GM12892 (cell line): ENCODE results near the gene KCNA2.

Experiments used
- DNase-seq: peaks from one replicate; pipeline ENCODE4 v3.0.0; 2011; ENCODE audit not compliant: insufficient read length
- FAIRE-seq: peaks from 2 replicates; lab custom pipeline; 2011; peaks lifted over from hg19 to GRCh38; lab: Jason Lieb, UNC
- POLR2A ChIP-seq: IDR thresholded peaks from 2 replicates; pipeline ENCODE4 v1.6.1; 2011; ENCODE audit warnings: low read depth, low read length, control low read depth
- POLR2AphosphoS5 ChIP-seq: IDR thresholded peaks from 2 replicates; pipeline ENCODE4 v1.6.1; 2011; ENCODE audit warnings: low read depth, low read length, control low read depth
- TAF1 ChIP-seq: IDR thresholded peaks from 2 replicates; pipeline ENCODE4 v1.6.1; 2011; ENCODE audit warnings: low read depth, mild to moderate bottlenecking, control low read depth, low read length, borderline replicate concordance

KCNA2 gene

DNA sequence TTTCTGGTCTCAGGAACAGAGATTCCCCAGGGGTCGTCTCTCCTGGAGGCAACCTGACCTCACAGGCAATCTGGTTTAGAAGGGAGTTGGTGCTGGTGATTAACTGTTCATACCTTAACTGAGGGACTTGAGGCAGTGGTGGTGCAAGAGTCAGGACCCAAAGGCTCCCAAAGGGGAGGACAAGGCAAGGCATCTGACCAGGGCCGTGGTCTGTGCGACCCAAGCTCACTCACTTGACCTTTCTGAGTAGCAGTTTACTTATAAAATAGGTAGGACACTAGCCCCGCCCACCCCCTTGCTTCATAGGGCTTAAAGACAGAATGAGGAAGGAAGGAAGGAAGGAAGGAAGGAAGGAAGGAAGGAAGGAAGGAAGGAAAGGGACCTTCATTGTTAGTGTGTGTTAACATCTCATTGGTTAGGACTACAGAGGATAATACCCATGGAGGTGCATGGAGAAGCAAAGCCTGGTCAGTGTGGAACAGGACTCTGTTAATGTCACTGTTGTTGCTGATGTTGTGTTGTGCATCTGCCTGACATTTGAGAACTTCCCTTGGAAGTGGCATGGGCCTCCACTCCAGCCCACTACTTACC is 4.6 kb upstream of the KCNA2 start:
- TF ChIP-seq POLR2AphosphoS5 = no peak
- no peak for TF ChIP-seq TAF1
- FAIRE-seq = no peak

DNA sequence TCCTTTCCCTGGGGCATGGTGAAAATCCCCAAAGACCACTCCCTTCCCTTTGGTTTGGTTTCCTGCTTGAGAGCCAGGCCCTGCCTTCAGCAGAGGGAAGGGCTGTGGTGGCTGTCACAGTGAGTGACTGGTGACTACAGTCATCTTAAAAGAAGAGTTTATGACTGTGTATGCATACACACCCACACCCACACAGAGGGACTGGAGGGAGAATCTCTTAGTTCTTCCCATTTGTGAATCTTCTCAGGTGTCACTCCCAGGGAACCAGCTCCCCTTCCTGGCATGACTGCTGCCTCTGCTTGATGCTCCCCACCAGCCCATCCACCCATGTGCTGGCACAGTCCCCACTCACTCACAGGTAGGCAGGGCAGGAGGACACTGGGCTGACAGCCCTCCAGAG is 3.9 kb upstream of the KCNA2 start:
- no peak for FAIRE-seq

More for the DNA sequence above, 4.6 kb upstream of the KCNA2 start:
- DNase-seq = no peak

DNA sequence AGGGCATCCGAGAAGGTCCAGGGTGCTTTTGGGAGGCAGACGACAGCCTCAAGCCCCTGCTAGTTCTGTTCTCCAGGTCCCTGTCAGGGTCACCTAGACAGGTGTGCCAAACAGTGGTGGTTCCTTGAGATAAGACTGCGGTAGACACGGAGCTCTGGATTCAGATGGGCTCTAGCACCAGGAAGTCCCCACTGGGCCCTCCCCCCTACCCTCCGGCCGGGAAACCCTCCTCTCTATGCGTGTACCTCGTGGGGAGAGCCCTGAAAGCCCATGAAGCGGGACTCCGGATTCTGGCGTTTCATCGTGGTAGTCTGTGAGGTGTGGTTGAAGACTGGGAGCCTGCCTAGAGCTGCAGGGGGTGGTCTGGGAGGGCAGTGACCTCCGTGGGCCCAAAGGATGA is 2.1 kb upstream of the KCNA2 start:
- no peak for FAIRE-seq
- no peak for TF ChIP-seq POLR2A
- TF ChIP-seq TAF1 = no peak
- no peak for TF ChIP-seq POLR2AphosphoS5
- no peak for DNase-seq

More for the DNA sequence above, 3.9 kb upstream of the KCNA2 start:
- TF ChIP-seq POLR2AphosphoS5 = no peak
- TF ChIP-seq POLR2A = no peak
- TF ChIP-seq TAF1 = no peak
- no peak for DNase-seq

DNA sequence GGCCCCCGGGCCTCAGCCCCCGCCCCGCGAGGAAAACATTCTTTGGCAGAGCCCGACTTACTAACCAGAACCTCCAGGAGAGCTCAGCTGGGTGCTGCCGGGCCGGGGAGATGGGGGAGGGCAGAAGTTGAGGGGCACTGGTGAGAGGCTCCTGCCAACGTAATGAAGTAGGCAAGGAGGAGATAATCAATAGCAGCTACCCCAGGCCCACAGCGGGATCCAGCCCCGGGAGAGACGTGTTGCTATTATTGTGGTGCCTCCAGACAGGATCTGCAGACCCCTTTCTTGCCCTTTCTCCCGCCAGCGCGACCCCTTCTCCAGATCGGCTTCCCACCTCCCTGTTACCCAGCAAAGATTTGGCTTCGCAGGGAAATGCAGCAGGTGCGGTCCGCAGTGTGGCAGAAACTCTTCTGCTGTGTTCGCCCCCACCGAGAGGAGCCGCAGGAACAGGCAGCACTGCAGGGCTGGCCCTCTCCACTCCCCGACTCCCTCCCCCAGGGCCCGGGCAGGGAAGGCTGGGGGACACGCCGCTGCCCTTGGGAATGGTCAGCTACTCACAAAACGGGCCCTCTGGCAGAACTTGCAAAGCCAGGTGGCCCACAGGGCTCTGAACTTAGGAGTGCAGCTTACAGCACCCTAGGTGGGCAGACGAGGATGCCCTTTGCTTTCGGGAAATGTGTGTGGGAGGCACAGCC is 1.5 kb upstream of the KCNA2 start:
- no peak for DNase-seq
- no peak for FAIRE-seq

DNA sequence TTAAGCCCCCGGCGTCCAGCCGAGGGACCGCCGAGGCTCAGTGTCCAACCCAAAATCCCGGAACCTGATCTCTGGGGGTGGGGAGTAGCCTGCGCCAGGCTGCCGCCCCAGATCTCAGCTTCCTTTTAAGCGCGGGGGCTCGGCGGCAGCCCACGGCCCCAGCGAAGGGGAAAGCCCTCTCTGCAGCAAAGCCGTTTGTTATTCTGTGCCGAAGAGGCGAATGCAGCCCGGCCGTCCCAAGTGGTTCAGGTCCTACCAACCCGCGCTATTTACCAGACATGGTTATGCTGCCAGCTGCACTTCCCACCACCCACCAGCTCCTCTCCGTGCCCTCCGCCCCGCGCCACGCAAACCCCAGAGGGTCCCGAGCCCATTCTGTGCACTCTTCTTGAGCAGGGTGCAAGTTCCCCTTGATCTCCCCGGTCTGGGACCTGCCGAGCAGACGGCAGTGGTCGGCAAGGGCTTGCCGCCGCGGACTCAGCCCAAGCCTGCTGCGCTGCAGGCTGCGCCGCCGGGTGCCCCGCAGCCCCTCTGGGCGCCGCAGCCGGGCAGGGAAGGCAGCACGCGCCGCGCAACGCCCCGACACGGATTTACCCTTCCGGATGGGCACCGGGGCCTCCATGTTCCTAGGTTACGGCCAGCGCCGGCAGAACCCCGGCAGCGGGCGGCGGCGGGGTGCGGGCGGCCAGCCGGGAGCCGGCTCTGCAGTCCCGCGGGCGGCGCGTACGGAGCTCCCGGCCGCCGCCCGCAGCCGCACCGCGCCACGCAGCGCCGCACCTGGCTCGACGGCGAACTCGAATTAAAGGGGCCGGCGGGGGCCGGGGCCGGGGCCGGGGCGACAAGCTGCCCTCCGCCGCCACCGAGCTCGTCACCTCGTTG is 738 bp upstream of the KCNA2 start:
- TF ChIP-seq POLR2A (no peak), TAF1 (no peak)
- DNase-seq (no peak), FAIRE-seq (no peak)

More for the DNA sequence above, 1.5 kb upstream of the KCNA2 start:
- TF ChIP-seq TAF1 (no peak), POLR2AphosphoS5 (no peak), POLR2A (no peak)

DNA sequence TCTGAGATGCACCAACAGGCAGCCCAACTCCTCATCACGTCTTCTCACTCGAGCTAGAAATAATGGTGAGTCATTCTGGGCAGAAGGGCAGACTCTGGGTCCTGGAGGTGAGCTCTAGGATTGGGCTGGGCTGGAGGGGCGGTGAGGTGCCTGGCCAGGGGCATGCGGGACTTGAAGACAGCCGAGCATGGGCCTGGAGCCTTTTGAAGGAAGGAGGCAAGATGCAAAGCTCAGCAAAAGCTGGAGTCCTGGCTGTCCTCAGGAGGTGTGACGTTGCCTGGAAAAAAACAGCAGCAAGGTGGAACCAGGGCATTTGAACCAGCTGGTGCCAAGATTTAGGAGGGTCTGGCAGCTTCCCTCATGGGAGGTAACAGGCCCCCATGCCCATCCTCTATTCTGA is 712 bp downstream of the KCNA2 start:
- no peak for TF ChIP-seq TAF1
- no peak for TF ChIP-seq POLR2A
- TF ChIP-seq POLR2AphosphoS5 = no peak
- no peak for DNase-seq
- no peak for FAIRE-seq

DNA sequence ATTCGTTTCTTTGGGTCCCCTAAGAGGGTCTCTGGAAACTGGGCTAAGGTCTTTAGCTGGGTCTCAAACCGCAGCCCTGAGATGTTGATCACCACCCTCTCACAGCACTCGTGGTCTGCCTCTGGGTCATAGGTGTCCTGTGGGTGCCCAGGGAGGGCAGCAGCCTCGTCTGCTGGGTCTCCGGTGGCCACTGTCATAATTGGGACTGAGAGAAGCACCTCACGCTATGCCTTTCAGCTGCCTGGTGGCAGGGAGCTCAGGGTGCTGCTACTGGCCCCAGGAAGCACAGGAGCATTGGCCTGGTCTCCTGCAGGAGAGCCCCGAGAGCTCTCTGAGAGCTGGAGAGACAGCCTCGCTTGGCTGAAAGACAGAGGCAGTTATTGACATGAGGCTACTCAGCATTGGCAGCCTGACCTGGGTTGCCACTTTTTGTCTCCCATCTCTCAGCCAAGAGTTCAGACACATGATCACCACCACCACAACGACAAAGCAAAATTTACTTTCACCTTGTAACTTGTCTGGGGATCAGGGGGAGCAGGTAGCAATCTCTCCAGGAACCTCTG is 1.5 kb downstream of the KCNA2 start:
- no peak for FAIRE-seq
- DNase-seq = no peak
- TF ChIP-seq POLR2A (no peak), TAF1 (no peak), POLR2AphosphoS5 (no peak)

DNA sequence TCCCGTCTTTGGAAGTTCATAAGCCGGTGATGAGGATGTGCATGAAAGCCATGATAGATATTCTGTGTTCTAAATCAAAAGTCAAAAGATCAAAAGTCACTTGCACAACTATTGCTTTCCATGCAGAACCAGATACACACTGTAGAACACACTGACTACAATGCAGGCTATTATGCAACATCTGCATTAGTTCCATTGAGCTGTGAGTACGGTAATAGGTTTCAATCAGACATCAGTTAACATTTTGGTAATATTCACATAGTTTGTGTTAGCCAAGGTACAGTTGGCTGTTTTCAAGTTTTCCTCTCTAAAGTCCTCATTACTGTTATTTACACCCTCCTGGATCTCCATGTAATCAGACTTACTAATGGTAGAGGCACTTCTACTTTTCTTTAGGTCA is 3.1 kb downstream of the KCNA2 start:
- no peak for FAIRE-seq
- TF ChIP-seq POLR2A (no peak), POLR2AphosphoS5 (no peak), TAF1 (no peak)
- DNase-seq = no peak

DNA sequence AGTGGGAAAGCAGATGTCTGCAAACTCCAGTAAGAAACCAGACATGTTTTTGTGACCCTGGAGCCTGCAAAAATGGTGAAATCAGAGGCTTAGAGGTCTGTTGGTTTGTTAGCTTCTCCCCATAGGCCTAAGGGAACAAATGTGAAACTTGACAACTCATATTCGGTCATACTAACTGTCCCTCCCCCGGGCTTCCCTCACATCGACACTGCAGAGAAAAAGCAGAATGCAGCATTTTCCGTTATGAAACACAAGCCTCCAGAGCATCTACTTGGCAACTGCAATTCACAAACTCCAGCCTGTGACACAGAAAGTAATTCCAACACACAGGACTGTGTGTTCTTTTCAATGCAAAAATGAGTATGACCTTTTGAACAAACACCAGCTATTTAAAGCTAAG is 3.7 kb downstream of the KCNA2 start:
- FAIRE-seq = no peak
- no peak for TF ChIP-seq POLR2A
- no peak for TF ChIP-seq POLR2AphosphoS5
- TF ChIP-seq TAF1 = no peak
- no peak for DNase-seq

DNA sequence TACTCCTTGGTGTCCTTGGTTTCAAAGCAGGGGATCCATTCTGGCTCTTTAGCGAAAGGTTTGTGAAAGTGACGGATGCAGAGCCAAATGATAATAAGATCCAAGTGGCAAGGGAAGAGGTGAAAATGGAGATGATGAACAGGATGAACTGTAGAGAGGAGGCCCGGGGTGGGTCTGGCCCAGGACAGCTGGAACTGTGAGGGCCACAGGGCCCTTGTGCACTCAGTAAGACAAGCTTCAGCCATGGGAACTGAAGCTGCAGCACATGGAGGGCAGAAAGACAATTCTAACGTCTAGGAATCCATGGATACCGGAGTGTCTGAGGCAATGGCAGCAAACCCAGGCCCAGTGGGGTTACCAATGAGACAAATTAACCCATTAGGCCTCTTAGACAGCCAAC is 4.8 kb downstream of the KCNA2 start:
- FAIRE-seq = no peak
- DNase-seq = no peak
- TF ChIP-seq POLR2A (no peak), TAF1 (no peak), POLR2AphosphoS5 (no peak)

DNA sequence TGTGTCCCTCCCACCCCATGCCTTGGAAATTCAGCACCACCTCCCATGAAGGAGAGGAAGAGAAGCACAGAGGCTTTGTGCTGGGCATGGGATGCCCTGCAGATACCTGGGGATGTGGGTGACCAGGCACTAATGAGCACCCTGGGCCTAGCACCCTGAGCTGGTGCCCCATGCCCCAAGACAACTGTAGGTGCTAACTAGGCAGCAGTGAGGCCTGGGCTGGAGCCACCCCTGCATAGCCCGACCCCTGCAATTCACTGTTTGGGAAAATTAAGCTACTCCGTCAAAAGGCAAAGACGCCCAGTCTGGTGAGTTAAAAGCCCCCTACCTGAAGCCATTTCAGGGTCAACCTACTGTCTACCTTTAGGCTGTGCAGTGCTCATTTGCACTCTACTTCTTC is 5.4 kb downstream of the KCNA2 start:
- no peak for FAIRE-seq
- TF ChIP-seq POLR2A (no peak), POLR2AphosphoS5 (no peak), TAF1 (no peak)
- DNase-seq = no peak

DNA sequence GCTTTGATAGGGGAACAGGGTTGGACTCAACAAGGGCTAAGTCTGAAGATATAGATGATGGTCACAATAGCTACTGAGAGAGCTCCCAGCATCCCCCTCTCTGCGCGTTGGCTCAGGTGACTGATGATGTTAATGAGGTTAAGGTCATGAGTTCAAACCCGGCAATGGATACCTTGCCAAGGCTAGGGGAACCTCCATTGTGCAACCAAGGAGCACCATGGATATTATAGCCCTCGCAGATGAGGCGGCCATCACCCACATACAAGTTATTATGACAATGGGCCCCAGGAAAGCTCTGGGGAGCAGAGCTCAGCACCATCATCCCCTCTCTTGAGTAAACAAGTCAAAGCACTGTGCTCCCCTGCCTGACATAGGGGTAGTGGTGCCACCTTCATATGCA is 8.2 kb downstream of the KCNA2 start:
- no peak for FAIRE-seq
- no peak for DNase-seq
- no peak for TF ChIP-seq POLR2AphosphoS5
